OCI-LY7 (cell line): Measurements from ENCODE around the gene MTURN. TPM values are rescaled to one million over a fixed set of nuclear protein-coding genes. Genes with fewer than 3 reads are reported as not detected.

Experiments
- BruUV-seq: library from RNA; stranded (reverse); fragments of 400-500 nt; replicated peaks from 2 replicates; lab custom pipeline; 2021; lab: Mats Ljungman, UMichigan
- CTCF ChIA-PET: fragments of 300-600 bp; sonication (Branson Sonifier 250); formaldehyde crosslinking; loops from one replicate; lab custom pipeline; 2022; ENCODE audit warnings: antibody characterized with exemption; ENCODE audit not compliant: unreplicated experiment; lab: Charles Lee
- POLR2A ChIA-PET: fragments of 300-600 bp; sonication (Branson Sonifier 250); formaldehyde crosslinking; loops from one replicate; lab custom pipeline; 2022; ENCODE audit warnings: antibody characterized with exemption; lab: Charles Lee
- DNase-seq: peaks from one replicate; pipeline ENCODE4 v3.0.0-alpha.2; 2015; ENCODE audit warnings: low spot score
- H2AFZ ChIP-seq: fragments of 200-600 bp; sonication (generic), shearing (Covaris generic); 2 replicates; pipeline ENCODE4 v1.6.1; 2014; ENCODE audit warnings: mild to moderate bottlenecking, antibody characterized with exemption, low read length, moderate library complexity
- H3K27ac ChIP-seq: fragments of 200-600 bp; sonication (generic); 2 replicates; pipeline ENCODE4 v1.5.1; 2014; ENCODE audit warnings: mixed run types, low read depth, mild to moderate bottlenecking, moderate library complexity, low read length, inconsistent platforms; ENCODE audit not compliant: poor library complexity, severe bottlenecking
- H3K36me3 ChIP-seq: fragments of 200-600 bp; sonication (generic); 2 replicates; pipeline ENCODE4 v1.6.1; 2014; ENCODE audit warnings: mild to moderate bottlenecking, antibody characterized with exemption, low read length, moderate library complexity, mixed read lengths; ENCODE audit not compliant: insufficient read depth
- H3K4me1 ChIP-seq: fragments of 200-600 bp; sonication (generic); 2 replicates; pipeline ENCODE4 v1.5.1; 2014; ENCODE audit warnings: mild to moderate bottlenecking, low read length; ENCODE audit not compliant: insufficient read depth, poor library complexity, severe bottlenecking
- H3K4me2 ChIP-seq: fragments of 200-600 bp; sonication (generic); 2 replicates; pipeline ENCODE4 v1.6.1; 2014; ENCODE audit warnings: mild to moderate bottlenecking, low read length
- H3K4me3 ChIP-seq: fragments of 200-600 bp; sonication (generic); 2 replicates; pipeline ENCODE4 v1.5.1; 2014; ENCODE audit warnings: mild to moderate bottlenecking, low read depth, low read length; ENCODE audit not compliant: poor library complexity, severe bottlenecking
- H3K79me2 ChIP-seq: fragments of 200-600 bp; sonication (generic); 2 replicates; pipeline ENCODE4 v1.6.1; 2016; ENCODE audit warnings: low read depth, mild to moderate bottlenecking, low read length, moderate library complexity, mixed read lengths; ENCODE audit not compliant: insufficient read depth
- H3K9me2 ChIP-seq: fragments of 200-600 bp; sonication (generic); 2 replicates; pipeline ENCODE4 v1.6.1; 2016; ENCODE audit warnings: mild to moderate bottlenecking, low read length, mixed read lengths; ENCODE audit not compliant: insufficient read depth
- H3K9me3 ChIP-seq: fragments of 200-600 bp; sonication (generic); 2 replicates; pipeline ENCODE4 v1.6.1; 2014; ENCODE audit warnings: mild to moderate bottlenecking, mixed run types, low read length, mixed read lengths
- H4K20me1 ChIP-seq: fragments of 200-600 bp; sonication (generic); 2 replicates; pipeline ENCODE4 v1.6.1; 2014; ENCODE audit warnings: mild to moderate bottlenecking, antibody characterized with exemption, low read length, moderate library complexity, mixed read lengths; ENCODE audit not compliant: insufficient read depth
- CTCF ChIP-seq: fragments of 200-600 bp; sonication (generic); conservative IDR thresholded peaks from 2 replicates; pipeline ENCODE4 v1.5.1; 2014; ENCODE audit warnings: mild to moderate bottlenecking, antibody characterized with exemption, low read length, moderate library complexity, mixed read lengths
- EZH2phosphoT487 ChIP-seq: fragments of 200-600 bp; sonication (generic); IDR thresholded peaks from 2 replicates; pipeline ENCODE4 v1.6.1; 2018; ENCODE audit warnings: low read depth, borderline replicate concordance, mild to moderate bottlenecking, mixed run types, antibody characterized with exemption, low read length, moderate library complexity, mixed read lengths
- intact Hi-C: fragments of 100-400 bp; cut with micrococcal nuclease; formaldehyde crosslinking; loops from one replicate; pipeline ENCODE4 v1.10.0; 2022; ENCODE audit not compliant: unreplicated experiment
- total RNA-seq, 2 experiments: library from RNA; depleted of rRNA in 1 of 2; stranded (reverse); fragments of >200 nt in 1 of 2; shearing (Covaris generic) in 1 of 2; gene quantifications; 2 replicates each; pipeline ENCODE4 v1.2.3, GENCODE V29; 2014 to 2022

Gene MTURN
- total RNA-seq, 2 experiments from 2014 or later = 2.9 to 4.1 TPM

- H4K20me1 ChIP-seq = no peaks in the 10 kb centered on the region
- POLR2A ChIA-PET = interaction anchor here (1.3 to 1.9 kb wide), 2 partner anchors 23 to 27 kb away, joined by 4 to 5 read pairs; no protein-coding TSS in a partner anchor
- no peaks in the 10 kb centered on the region for H3K79me2 ChIP-seq
- H3K4me3 ChIP-seq = no peak overlapping the region
- no peaks in the 10 kb centered on the region for H3K9me3 ChIP-seq
- peaks cover 18% of the 10 kb centered on the region for H3K4me1 ChIP-seq
- TF ChIP-seq CTCF (no peak), EZH2phosphoT487 (no peak)
- BruUV-seq = no TSS peak
- DNase-seq = no peak
- H3K27ac ChIP-seq = no peak overlapping the region
- H2AFZ ChIP-seq = no peak overlapping the region
- H3K4me2 ChIP-seq = no peak overlapping the region
- no peaks in the 10 kb centered on the region for H3K36me3 ChIP-seq
- intact Hi-C loops = no loop called here
- CTCF ChIA-PET = no interaction called here
- no peaks in the 10 kb centered on the region for H3K9me2 ChIP-seq
These were observed 20.7 kb downstream of the MTURN start for GRCh38 chr7:30155481-30155880.

- CTCF ChIA-PET = no interaction called here
- DNase-seq = no peak
- H3K4me3 ChIP-seq = no peak overlapping the region
These were observed 22.4 kb downstream of the MTURN start for GRCh38 chr7:30157204-30157603.

More at GRCh38 chr7:30157204-30157603, 22.4 kb downstream of the MTURN start:
- Histone ChIP-seq H3K36me3 (no peaks in the 10 kb centered on the region), H3K4me1 (peaks cover 21% of the 10 kb centered on the region), H3K4me2 (no peak overlapping the region), H3K9me2 (no peaks in the 10 kb centered on the region), H2AFZ (no peak overlapping the region), H3K9me3 (no peaks in the 10 kb centered on the region), H3K27ac (no peak overlapping the region), H4K20me1 (no peaks in the 10 kb centered on the region), H3K79me2 (no peaks in the 10 kb centered on the region)
- POLR2A ChIA-PET = no interaction called here
- BruUV-seq = no TSS peak
- TF ChIP-seq EZH2phosphoT487 (no peak), CTCF (no peak)
- intact Hi-C loops = no loop called here
